Mucosa of rectum (tissue), 2 donors: ENCODE data around the gene ZBTB43.
"Not testable (repeated sequence)": the region's sequence is repeated elsewhere in the genome, so short reads cannot be mapped to it uniquely, and the experiment has no call there.

ENCODE experiments used
- H3K27ac ChIP-seq, 2 donors: one replicate each; pipeline ENCODE4 v1.7.0; 2013; ENCODE audit warnings: inconsistent platforms in 2 of 2, low read depth in 2 of 2, low read length in 2 of 2
- H3K27me3 ChIP-seq, 2 donors: one replicate each; pipeline ENCODE4 v1.7.0; 2013; ENCODE audit warnings: low read length in 2 of 2; ENCODE audit not compliant: control insufficient read depth in 2 of 2, insufficient read depth in 2 of 2
- H3K36me3 ChIP-seq, 2 donors: one replicate each; pipeline ENCODE4 v1.7.0; 2013; ENCODE audit warnings: low read length in 2 of 2; ENCODE audit not compliant: control insufficient read depth in 2 of 2, insufficient read depth in 2 of 2
- H3K4me1 ChIP-seq, 2 donors: one replicate each; pipeline ENCODE4 v1.7.0; 2013; ENCODE audit warnings: low read length in 2 of 2, mild to moderate bottlenecking in 1 of 2; ENCODE audit not compliant: control insufficient read depth in 2 of 2, insufficient read depth in 2 of 2
- H3K4me3 ChIP-seq, 2 donors: one replicate each; pipeline ENCODE4 v1.7.0; 2013; ENCODE audit warnings: low read length in 2 of 2
- H3K9ac ChIP-seq, 2 donors: one replicate each; pipeline ENCODE4 v1.7.0; 2013; ENCODE audit warnings: low read length in 2 of 2, low read depth in 1 of 2, mild to moderate bottlenecking in 1 of 2
- H3K9me3 ChIP-seq, 2 donors: one replicate each; pipeline ENCODE4 v1.7.0; 2013; ENCODE audit warnings: low read length in 2 of 2; ENCODE audit not compliant: control insufficient read depth in 2 of 2
- donor health status: healthy.
- donor health status: Normal muscosa, but diverticular disease.

The ZBTB43 gene

DNA sequence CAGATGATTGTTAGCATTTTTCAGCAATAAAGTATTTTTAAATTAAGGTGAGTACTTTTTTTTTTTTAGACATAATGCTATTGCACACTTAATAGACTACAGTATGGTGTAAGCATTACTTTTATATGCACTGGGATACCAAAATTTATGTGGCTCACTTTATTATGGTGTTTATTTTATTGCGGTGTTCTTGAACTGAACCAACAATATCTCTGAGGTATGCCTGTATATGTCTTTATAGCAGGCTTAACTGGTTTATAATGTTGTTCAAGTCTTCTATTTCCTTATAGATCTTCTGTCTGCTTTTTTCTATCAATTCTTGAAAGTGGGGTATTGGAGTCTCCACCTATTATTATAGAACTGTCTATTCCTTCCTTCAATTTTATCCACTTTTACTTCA lies 18.0 kb downstream of the ZBTB43 start:
- Histone ChIP-seq H3K9ac (no peak overlapping the region), H3K4me1 (peaks cover 10 to 13% of the 10 kb centered on the region in 2 donors), H3K4me3 (no peak overlapping the region), H3K27ac (no peak overlapping the region), H3K27me3 (no peaks in the 10 kb centered on the region), H3K36me3 (peaks cover 0 to 6% of the 10 kb centered on the region in 2 donors), H3K9me3 (peaks cover 6% of the 10 kb centered on the region in 2 donors)

- H3K4me1 ChIP-seq, result peaks cover 10 to 13% of the 10 kb centered on the region in 2 donors
- not testable (repeated sequence) for H3K36me3 ChIP-seq, H3K9ac ChIP-seq, H3K9me3 ChIP-seq, H3K4me3 ChIP-seq, H3K27ac ChIP-seq, H3K27me3 ChIP-seq
Observed at GRCh38 chr9:126824052-126824451, 19.2 kb downstream of the ZBTB43 start.

DNA sequence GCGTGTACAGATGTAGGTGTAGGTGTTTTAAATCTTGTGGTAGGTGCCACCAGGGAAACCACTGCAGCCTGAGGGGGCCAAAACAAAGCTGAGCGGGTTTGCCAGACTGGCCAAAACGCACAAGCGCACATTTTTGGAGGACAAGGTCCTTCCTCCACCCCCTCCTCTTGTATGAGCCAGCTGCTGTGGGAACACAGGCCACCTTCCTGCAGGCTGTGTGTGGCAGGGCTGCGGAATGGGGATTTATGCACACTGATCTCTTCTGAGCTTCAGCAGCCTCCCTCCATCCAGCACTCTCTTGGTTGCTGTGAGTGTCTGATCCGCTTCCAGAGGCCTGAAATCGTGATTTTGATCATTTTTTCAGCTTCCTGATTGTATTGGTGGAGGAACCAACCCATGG lies 22.4 kb downstream of the ZBTB43 start:
- Histone ChIP-seq H3K36me3 (peaks cover 0 to 12% of the 10 kb centered on the region in 2 donors), H3K27me3 (no peaks in the 10 kb centered on the region), H3K9me3 (no peaks in the 10 kb centered on the region), H3K4me3 (no peak overlapping the region), H3K27ac (no peak overlapping the region), H3K4me1 (peaks cover 10 to 12% of the 10 kb centered on the region in 2 donors), H3K9ac (no peak overlapping the region)

DNA sequence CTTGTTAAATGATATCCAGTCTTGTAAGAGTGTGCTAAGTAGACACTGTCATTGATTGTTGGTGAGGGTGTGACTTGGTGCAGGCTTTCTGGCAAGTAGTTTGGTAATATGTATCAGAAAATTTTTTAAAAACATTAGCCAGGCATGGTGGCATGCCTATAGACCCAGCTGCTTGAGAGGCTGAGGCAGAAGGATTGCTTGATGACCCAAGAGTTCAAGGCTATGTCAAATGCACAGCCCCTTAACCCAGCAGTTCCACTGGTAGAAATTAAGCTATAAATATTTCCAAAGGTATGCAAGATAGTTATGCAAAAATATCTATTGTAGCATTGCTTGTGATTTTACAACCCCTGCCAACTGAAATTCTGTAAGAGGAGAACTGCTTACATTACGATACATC lies 24.2 kb downstream of the ZBTB43 start:
- H3K27ac ChIP-seq, result no peak overlapping the region
- H3K27me3 ChIP-seq, result no peaks in the 10 kb centered on the region
- peaks cover 15 to 25% of the 10 kb centered on the region in 2 donors for H3K36me3 ChIP-seq
- no peaks in the 10 kb centered on the region for H3K9me3 ChIP-seq
- no peak overlapping the region for H3K4me3 ChIP-seq
- no peaks in the 10 kb centered on the region for H3K4me1 ChIP-seq
- H3K9ac ChIP-seq, result no peak overlapping the region

- Histone ChIP-seq H3K9ac (no peak overlapping the region), H3K9me3 (no peaks in the 10 kb centered on the region), H3K4me3 (no peak overlapping the region), H3K4me1 (no peaks in the 10 kb centered on the region), H3K36me3 (peaks cover 21 to 27% of the 10 kb centered on the region in 2 donors), H3K27me3 (no peaks in the 10 kb centered on the region), H3K27ac (no peak overlapping the region)
Observed at GRCh38 chr9:126830827-126831226, 26.0 kb downstream of the ZBTB43 start.

DNA sequence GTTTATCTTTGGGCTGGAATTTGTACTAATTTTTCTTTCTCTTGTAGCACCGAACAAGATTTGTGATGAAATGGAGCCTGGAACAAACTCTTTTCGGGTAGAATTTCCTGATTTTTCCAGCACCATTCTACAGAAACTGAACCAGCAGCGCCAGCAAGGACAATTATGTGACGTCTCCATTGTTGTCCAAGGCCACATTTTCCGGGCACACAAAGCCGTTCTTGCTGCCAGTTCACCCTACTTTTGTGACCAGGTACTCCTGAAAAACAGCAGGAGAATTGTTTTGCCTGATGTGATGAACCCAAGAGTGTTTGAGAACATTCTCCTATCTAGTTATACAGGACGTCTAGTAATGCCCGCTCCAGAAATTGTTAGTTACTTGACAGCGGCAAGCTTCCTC lies 27.6 kb downstream of the ZBTB43 start:
- Histone ChIP-seq H3K4me3 (no peak overlapping the region), H3K9me3 (no peaks in the 10 kb centered on the region), H3K9ac (no peak overlapping the region), H3K27ac (no peak overlapping the region), H3K4me1 (no peaks in the 10 kb centered on the region), H3K36me3 (peaks cover 21 to 24% of the 10 kb centered on the region in 2 donors), H3K27me3 (no peaks in the 10 kb centered on the region)

DNA sequence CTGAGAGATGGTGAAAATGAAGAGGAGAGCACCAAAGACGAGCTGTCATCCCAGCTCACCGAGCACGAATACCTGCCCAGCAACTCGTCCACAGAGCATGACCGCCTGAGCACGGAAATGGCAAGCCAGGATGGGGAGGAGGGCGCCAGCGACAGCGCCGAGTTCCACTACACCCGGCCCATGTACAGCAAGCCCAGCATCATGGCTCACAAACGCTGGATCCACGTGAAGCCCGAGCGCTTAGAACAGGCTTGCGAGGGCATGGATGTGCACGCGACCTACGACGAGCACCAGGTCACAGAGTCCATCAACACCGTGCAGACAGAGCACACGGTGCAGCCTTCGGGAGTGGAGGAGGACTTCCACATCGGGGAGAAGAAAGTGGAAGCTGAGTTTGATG lies 28.2 kb downstream of the ZBTB43 start:
- Histone ChIP-seq H3K9ac (no peak overlapping the region), H3K36me3 (peaks cover 21 to 24% of the 10 kb centered on the region in 2 donors), H3K4me3 (no peak overlapping the region), H3K27ac (no peak overlapping the region), H3K4me1 (no peaks in the 10 kb centered on the region), H3K9me3 (no peaks in the 10 kb centered on the region), H3K27me3 (no peaks in the 10 kb centered on the region)

- Histone ChIP-seq H3K4me1 (no peaks in the 10 kb centered on the region), H3K27ac (no peak overlapping the region), H3K4me3 (no peak overlapping the region), H3K27me3 (no peaks in the 10 kb centered on the region), H3K9me3 (no peaks in the 10 kb centered on the region), H3K9ac (no peak overlapping the region), H3K36me3 (peaks cover 22 to 24% of the 10 kb centered on the region in 2 donors)
Observed at GRCh38 chr9:126833710-126834345, 29.0 kb downstream of the ZBTB43 start.

- Histone ChIP-seq H3K27me3 (no peaks in the 10 kb centered on the region), H3K9ac (no peak overlapping the region), H3K9me3 (no peaks in the 10 kb centered on the region), H3K4me1 (no peaks in the 10 kb centered on the region), H3K27ac (no peak overlapping the region), H3K36me3 (peaks cover 23 to 24% of the 10 kb centered on the region in 2 donors), H3K4me3 (no peak overlapping the region)
Observed at GRCh38 chr9:126834672-126835071, 29.8 kb downstream of the ZBTB43 start.

- H3K27ac ChIP-seq, result no peak overlapping the region
- H3K36me3 ChIP-seq, result peaks cover 21 to 23% of the 10 kb centered on the region in 2 donors
- H3K4me3 ChIP-seq, result no peak overlapping the region
- no peaks in the 10 kb centered on the region for H3K4me1 ChIP-seq
- no peaks in the 10 kb centered on the region for H3K27me3 ChIP-seq
- no peaks in the 10 kb centered on the region for H3K9me3 ChIP-seq
- no peak overlapping the region for H3K9ac ChIP-seq
Observed at GRCh38 chr9:126836216-126836615, 31.4 kb downstream of the ZBTB43 start.
